Activated B cell treated with CpG ODN at 0.5 μM for 24 hours (primary cell): ENCODE results near the gene CDC6. TPM values are rescaled to one million over a fixed set of nuclear protein-coding genes. Genes with fewer than 3 reads are reported as not detected.

ENCODE experiments used
- ATAC-seq: fragments of 200-7000 bp; cut with Tn5 transposase; one replicate; pipeline ENCODE4 v1.10.0; 2021; ENCODE audit warnings: low read depth, mild to moderate bottlenecking, moderate library complexity
- CTCF ChIA-PET: fragments of 350-600 bp; sonication (Branson Sonifier 250); formaldehyde crosslinking; loops from one replicate; lab custom pipeline; 2021; ENCODE audit warnings: antibody characterized with exemption; lab: Charles Lee
- POLR2A ChIA-PET: fragments of 350-600 bp; sonication (Branson Sonifier 250); formaldehyde crosslinking; loops from one replicate; lab custom pipeline; 2021; ENCODE audit warnings: antibody characterized with exemption; lab: Charles Lee
- DNase-seq: peaks from one replicate; pipeline ENCODE4 v3.0.0; 2022
- H3K27ac Mint-ChIP-seq: one replicate; pipeline ENCODE4 v1.8.0; 2020; ENCODE audit warnings: mixed read lengths
- H3K27me3 Mint-ChIP-seq: one replicate; pipeline ENCODE4 v1.8.0; 2021; ENCODE audit warnings: mixed read lengths
- H3K36me3 Mint-ChIP-seq: one replicate; pipeline ENCODE4 v1.8.0; 2021; ENCODE audit warnings: low read depth, mixed read lengths
- H3K4me1 Mint-ChIP-seq: one replicate; pipeline ENCODE4 v1.8.0; 2021; ENCODE audit warnings: mixed read lengths
- H3K4me3 Mint-ChIP-seq: one replicate; pipeline ENCODE4 v1.8.0; 2020; ENCODE audit warnings: mild to moderate bottlenecking, mixed read lengths
- H3K9me3 Mint-ChIP-seq: one replicate; pipeline ENCODE4 v1.8.0; 2020; ENCODE audit warnings: mixed read lengths
- intact Hi-C: fragments of 100-400 bp; cut with micrococcal nuclease; formaldehyde crosslinking; loops from one replicate; pipeline ENCODE4 v1.15.1; 2024
- total RNA-seq: library from RNA; stranded (reverse); gene quantifications from 2 replicates; pipeline ENCODE4 v1.2.3, GENCODE V29; 2022
- TF ChIP-seq, protein P1 (sequence below): fragments of 200-600 bp; IDR thresholded peaks from one replicate; pipeline ENCODE4 v1.8.0; 2022; ENCODE audit warnings: antibody characterized with exemption, mild to moderate bottlenecking

CDC6 gene
- total RNA-seq, 1 donor from 2014 or later = 9.7 TPM

- CTCF ChIA-PET = interaction anchor here (1.0 to 5.4 kb wide), 3 partner anchors 10 to 25 kb away, joined by 3 to 53 read pairs (median 5); no protein-coding TSS in a partner anchor
- intact Hi-C loops = loop anchor here (10.0 kb wide), 1 partner anchor 574 kb away; no protein-coding TSS in a partner anchor
- DNase-seq (no peak), ATAC-seq (no peak)
- Mint-ChIP-seq H3K9me3 (no peaks in the 10 kb centered on the region), H3K4me1 (peaks cover 93% of the 10 kb centered on the region), H3K4me3 (peak overlapping the region; percentile 13), H3K27me3 (no peaks in the 10 kb centered on the region), H3K27ac (peak overlapping the region; percentile 47), H3K36me3 (peaks cover 29% of the 10 kb centered on the region)
- POLR2A ChIA-PET = interaction anchor here (0.7 to 7.4 kb wide), 4 partner anchors 9 to 45 kb away, joined by 4 to 154 read pairs (median 6); partner anchors contain the start of gene RARA
- TF ChIP-seq, protein P1, sequence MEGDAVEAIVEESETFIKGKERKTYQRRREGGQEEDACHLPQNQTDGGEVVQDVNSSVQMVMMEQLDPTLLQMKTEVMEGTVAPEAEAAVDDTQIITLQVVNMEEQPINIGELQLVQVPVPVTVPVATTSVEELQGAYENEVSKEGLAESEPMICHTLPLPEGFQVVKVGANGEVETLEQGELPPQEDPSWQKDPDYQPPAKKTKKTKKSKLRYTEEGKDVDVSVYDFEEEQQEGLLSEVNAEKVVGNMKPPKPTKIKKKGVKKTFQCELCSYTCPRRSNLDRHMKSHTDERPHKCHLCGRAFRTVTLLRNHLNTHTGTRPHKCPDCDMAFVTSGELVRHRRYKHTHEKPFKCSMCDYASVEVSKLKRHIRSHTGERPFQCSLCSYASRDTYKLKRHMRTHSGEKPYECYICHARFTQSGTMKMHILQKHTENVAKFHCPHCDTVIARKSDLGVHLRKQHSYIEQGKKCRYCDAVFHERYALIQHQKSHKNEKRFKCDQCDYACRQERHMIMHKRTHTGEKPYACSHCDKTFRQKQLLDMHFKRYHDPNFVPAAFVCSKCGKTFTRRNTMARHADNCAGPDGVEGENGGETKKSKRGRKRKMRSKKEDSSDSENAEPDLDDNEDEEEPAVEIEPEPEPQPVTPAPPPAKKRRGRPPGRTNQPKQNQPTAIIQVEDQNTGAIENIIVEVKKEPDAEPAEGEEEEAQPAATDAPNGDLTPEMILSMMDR = no peak
Observed at GRCh38 chr17:40328386-40328766, 40.7 kb downstream of the CDC6 start.

DNA sequence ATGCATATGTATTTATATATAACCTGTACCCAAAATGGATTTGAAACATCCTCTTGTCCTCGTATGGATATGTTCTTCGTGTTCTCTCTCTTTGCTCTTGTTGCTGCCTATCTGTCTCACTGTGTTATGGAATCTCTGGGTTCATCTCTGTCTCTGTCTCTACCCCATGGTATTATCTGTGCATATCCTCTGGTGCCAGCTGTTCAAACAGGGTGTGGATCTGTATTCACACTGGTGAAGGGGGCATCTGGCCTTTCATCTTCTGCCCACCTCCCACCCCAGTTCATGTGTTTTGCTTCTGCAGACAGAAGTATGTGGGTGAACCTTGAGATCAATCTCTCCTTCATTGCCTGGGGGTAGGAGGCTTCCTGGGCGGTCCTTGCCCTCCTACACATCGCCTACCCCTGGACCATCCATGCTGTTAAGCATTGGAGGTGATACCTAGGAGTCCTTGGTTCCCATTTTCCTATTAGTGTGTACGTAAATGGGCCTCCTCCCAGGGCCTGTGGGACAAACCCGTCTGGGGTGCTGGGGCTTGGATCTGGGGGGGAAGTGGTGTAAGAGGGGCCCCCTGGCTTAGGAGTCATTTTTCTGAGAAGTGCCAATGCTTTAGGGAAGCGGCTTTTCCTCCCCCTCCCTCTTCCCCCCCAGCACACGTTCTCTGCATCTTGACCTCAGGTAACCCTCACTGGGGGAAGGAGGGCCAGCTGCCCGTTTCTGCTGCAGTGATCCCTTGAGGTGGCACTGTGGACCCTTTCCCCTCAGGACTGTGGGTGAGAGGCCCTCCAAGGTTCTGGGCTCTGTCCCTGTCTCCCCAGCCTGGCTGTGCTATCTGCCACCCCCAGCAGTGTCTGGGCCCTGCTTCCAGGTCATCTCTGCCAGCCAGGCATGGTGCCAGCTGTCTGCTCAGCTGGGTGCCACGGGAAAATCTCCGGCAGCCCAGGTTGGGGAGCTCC lies 42.4 kb downstream of the CDC6 start:
- ChIA-PET CTCF (interaction anchor here (0.8 to 1.8 kb wide), 4 partner anchors 13 to 27 kb away, joined by 3 to 10 read pairs (median 4); no protein-coding TSS in a partner anchor), POLR2A (interaction anchor here (1.0 to 1.2 kb wide), 2 partner anchors 11 to 15 kb away, joined by 3 to 6 read pairs; no protein-coding TSS in a partner anchor)
- intact Hi-C loops = loop anchor here (10.0 kb wide), 1 partner anchor 575 kb away; no protein-coding TSS in a partner anchor
- no peaks in the 10 kb centered on the region for H3K9me3 Mint-ChIP-seq
- H3K27me3 Mint-ChIP-seq = no peaks in the 10 kb centered on the region
- H3K27ac Mint-ChIP-seq = peak overlapping the region; percentile 70
- H3K4me3 Mint-ChIP-seq = peak overlapping the region; percentile 50
- ATAC-seq (no peak), DNase-seq (no peak)
- peaks cover 93% of the 10 kb centered on the region for H3K4me1 Mint-ChIP-seq
- peaks cover 35% of the 10 kb centered on the region for H3K36me3 Mint-ChIP-seq
- TF ChIP-seq, protein P1 = no peak

DNA sequence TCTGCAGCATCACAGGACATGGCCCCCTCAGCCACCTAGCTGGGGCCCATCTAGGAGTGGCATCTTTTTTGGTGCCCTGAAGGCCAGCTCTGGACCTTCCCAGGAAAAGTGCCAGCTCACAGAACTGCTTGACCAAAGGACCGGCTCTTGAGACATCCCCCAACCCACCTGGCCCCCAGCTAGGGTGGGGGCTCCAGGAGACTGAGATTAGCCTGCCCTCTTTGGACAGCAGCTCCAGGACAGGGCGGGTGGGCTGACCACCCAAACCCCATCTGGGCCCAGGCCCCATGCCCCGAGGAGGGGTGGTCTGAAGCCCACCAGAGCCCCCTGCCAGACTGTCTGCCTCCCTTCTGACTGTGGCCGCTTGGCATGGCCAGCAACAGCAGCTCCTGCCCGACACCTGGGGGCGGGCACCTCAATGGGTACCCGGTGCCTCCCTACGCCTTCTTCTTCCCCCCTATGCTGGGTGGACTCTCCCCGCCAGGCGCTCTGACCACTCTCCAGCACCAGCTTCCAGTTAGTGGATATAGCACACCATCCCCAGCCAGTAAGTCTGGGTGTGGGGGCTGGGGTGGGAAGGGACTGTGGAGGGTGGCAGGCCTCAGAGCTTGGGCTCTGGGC lies 43.3 kb downstream of the CDC6 start:
- ATAC-seq (no peak), DNase-seq (no peak)
- ChIA-PET CTCF (interaction anchor here (0.8 to 1.8 kb wide), 4 partner anchors 14 to 28 kb away, joined by 3 to 10 read pairs (median 4); no protein-coding TSS in a partner anchor), POLR2A (interaction anchor here (0.6 to 2.1 kb wide), 4 partner anchors 8 to 235 kb away, joined by 3 to 10 read pairs (median 5); no protein-coding TSS in a partner anchor)
- Mint-ChIP-seq H3K9me3 (no peaks in the 10 kb centered on the region), H3K36me3 (peaks cover 36% of the 10 kb centered on the region), H3K4me1 (peaks cover 87% of the 10 kb centered on the region), H3K27me3 (no peaks in the 10 kb centered on the region), H3K27ac (peak overlapping the region; percentile 63), H3K4me3 (peak overlapping the region; percentile 39)
- intact Hi-C loops = no loop called here
- TF ChIP-seq, protein P1 = no peak

- peaks cover 34% of the 10 kb centered on the region for H3K36me3 Mint-ChIP-seq
- H3K4me3 Mint-ChIP-seq = no peak overlapping the region
- TF ChIP-seq, protein P1 = no peak
- POLR2A ChIA-PET = interaction anchor here (0.6 to 2.1 kb wide), 3 partner anchors 9 to 31 kb away, joined by 3 to 10 read pairs (median 3); no protein-coding TSS in a partner anchor
- no peaks in the 10 kb centered on the region for H3K27me3 Mint-ChIP-seq
- CTCF ChIA-PET = interaction anchor here (0.7 to 1.8 kb wide), 4 partner anchors 23 to 1798 kb away, joined by 3 to 10 read pairs (median 4); no protein-coding TSS in a partner anchor
- ATAC-seq = no peak
- no peaks in the 10 kb centered on the region for H3K9me3 Mint-ChIP-seq
- no peak for DNase-seq
- intact Hi-C loops = no loop called here
- peak overlapping the region; percentile 50 for H3K27ac Mint-ChIP-seq
- peaks cover 78% of the 10 kb centered on the region for H3K4me1 Mint-ChIP-seq
Observed at GRCh38 chr17:40331743-40332641, 44.3 kb downstream of the CDC6 start.
